MM.1S (cell line): ENCODE data around the gene TMEM80.
"Not testable (repeated sequence)": the region's sequence is repeated elsewhere in the genome, so short reads cannot be mapped to it uniquely, and the experiment has no call there.

Experiments
- DNase-seq: peaks from one replicate; pipeline ENCODE4 v3.0.0-alpha.2; 2015
- H2AFZ ChIP-seq: fragments of 300-600 bp; sonication (generic); 2 replicates; pipeline ENCODE4 v1.6.0; 2016; ENCODE audit warnings: antibody characterized with exemption, low read length
- H3F3A ChIP-seq: fragments of 300-600 bp; sonication (generic); 2 replicates; pipeline ENCODE4 v1.6.1; 2016; ENCODE audit warnings: mild to moderate bottlenecking, antibody characterized with exemption, low read length, moderate library complexity, mixed read lengths; ENCODE audit not compliant: insufficient read depth
- H3K27ac ChIP-seq: fragments of 300-600 bp; sonication (generic); 2 replicates; pipeline ENCODE4 v1.5.1; 2016; ENCODE audit warnings: mild to moderate bottlenecking, low read length
- H3K27me3 ChIP-seq: fragments of 300-600 bp; sonication (generic); replicated peaks from 2 replicates; pipeline ENCODE4 v1.6.0; 2016; ENCODE audit warnings: low read length; ENCODE audit not compliant: insufficient read depth
- H3K36me3 ChIP-seq: fragments of 300-600 bp; sonication (generic); replicated peaks from 2 replicates; pipeline ENCODE4 v1.6.1; 2016; ENCODE audit warnings: mild to moderate bottlenecking, low read length, mixed read lengths; ENCODE audit not compliant: insufficient read depth
- H3K4me1 ChIP-seq: fragments of 300-600 bp; sonication (generic); 2 replicates; pipeline ENCODE4 v1.6.1; 2016; ENCODE audit warnings: low read length, mixed read lengths
- H3K4me2 ChIP-seq: fragments of 300-600 bp; sonication (generic); 2 replicates; pipeline ENCODE4 v1.6.0; 2016; ENCODE audit warnings: low read depth, low read length
- H3K4me3 ChIP-seq: fragments of 300-600 bp; sonication (generic); 2 replicates; pipeline ENCODE4 v1.5.1; 2016; ENCODE audit warnings: low read length, mixed read lengths
- H3K79me2 ChIP-seq: fragments of 300-600 bp; sonication (generic); 2 replicates; pipeline ENCODE4 v1.6.1; 2016; ENCODE audit warnings: mixed run types, low read length, mixed read lengths
- H3K9ac ChIP-seq: fragments of 300-600 bp; sonication (generic); 2 replicates; pipeline ENCODE4 v1.6.1; 2016; ENCODE audit warnings: low read length, mixed read lengths
- H3K9me2 ChIP-seq: fragments of 300-600 bp; sonication (generic); replicated peaks from 2 replicates; pipeline ENCODE4 v1.6.1; 2016; ENCODE audit warnings: mild to moderate bottlenecking, low read length, mixed read lengths; ENCODE audit not compliant: insufficient read depth
- H3K9me3 ChIP-seq: fragments of 300-600 bp; sonication (generic); replicated peaks from 2 replicates; pipeline ENCODE4 v1.6.1; 2016; ENCODE audit warnings: mild to moderate bottlenecking, low read length, mixed read lengths; ENCODE audit not compliant: insufficient read depth
- H4K20me1 ChIP-seq: fragments of 300-600 bp; sonication (generic); 2 replicates; pipeline ENCODE4 v1.6.1; 2016; ENCODE audit warnings: mild to moderate bottlenecking, low read length, moderate library complexity, mixed read lengths; ENCODE audit not compliant: insufficient read depth
- CTCF ChIP-seq: fragments of 300-600 bp; sonication (generic); IDR thresholded peaks from 2 replicates; pipeline ENCODE4 v1.5.1; 2016; ENCODE audit warnings: antibody characterized with exemption, low read length, mixed read lengths
- EZH2 ChIP-seq: fragments of 300-600 bp; sonication (generic); optimal IDR thresholded peaks from 2 replicates; pipeline ENCODE3; 2017; ENCODE audit warnings: low read depth, mild to moderate bottlenecking, antibody characterized with exemption, low read length, mixed read lengths
- EZH2phosphoT487 ChIP-seq: fragments of 300-600 bp; sonication (generic); IDR thresholded peaks from 2 replicates; pipeline ENCODE4 v1.6.1; 2018; ENCODE audit warnings: antibody characterized with exemption, low read length

The TMEM80 gene

GRCh38 chr11:728901-729491 is 33.4 kb downstream of the TMEM80 start:
- Histone ChIP-seq H3K4me2 (no peak overlapping the region), H3F3A (peaks cover 16% of the 10 kb centered on the region; the same call in 1 of the 2 replicates), H3K27me3 (peaks cover 12% of the 10 kb centered on the region), H3K4me1 (peaks cover 5% of the 10 kb centered on the region; the same call in 1 of the 2 replicates), H2AFZ (no peak overlapping the region), H3K36me3 (no peaks in the 10 kb centered on the region), H3K79me2 (no peaks in the 10 kb centered on the region), H3K9ac (no peak overlapping the region), H3K27ac (no peak overlapping the region), H3K9me2 (no peaks in the 10 kb centered on the region), H3K4me3 (no peak overlapping the region), H3K9me3 (no peaks in the 10 kb centered on the region), H4K20me1 (no peaks in the 10 kb centered on the region)
- DNase-seq = no peak
- TF ChIP-seq CTCF (no peak), EZH2phosphoT487 (no peak), EZH2 (no peak)

GRCh38 chr11:729492-730074 is 34.0 kb downstream of the TMEM80 start:
- TF ChIP-seq EZH2 (no peak), CTCF (no peak), EZH2phosphoT487 (no peak)
- Histone ChIP-seq H4K20me1 (no peaks in the 10 kb centered on the region), H2AFZ (no peak overlapping the region), H3K4me1 (peaks cover 5% of the 10 kb centered on the region; the same call in 1 of the 2 replicates), H3K4me3 (no peak overlapping the region), H3K9me2 (no peaks in the 10 kb centered on the region), H3K4me2 (no peak overlapping the region), H3K9me3 (no peaks in the 10 kb centered on the region), H3F3A (peaks cover 16% of the 10 kb centered on the region; the same call in 1 of the 2 replicates), H3K9ac (no peak overlapping the region), H3K79me2 (no peaks in the 10 kb centered on the region), H3K27ac (no peak overlapping the region), H3K36me3 (no peaks in the 10 kb centered on the region), H3K27me3 (peaks cover 16% of the 10 kb centered on the region)
- no peak for DNase-seq

- no peak for DNase-seq
- H2AFZ ChIP-seq = no peak overlapping the region
- H3K4me2 ChIP-seq = no peak overlapping the region
- H3K27ac ChIP-seq = no peak overlapping the region
- no peaks in the 10 kb centered on the region for H4K20me1 ChIP-seq
- no peaks in the 10 kb centered on the region for H3K9me2 ChIP-seq
- 0 out of 2 replicates have a peak, but pooled peaks cover under 1% of the 10 kb centered on the region for H3K4me1 ChIP-seq
- 0 out of 2 replicates have a peak, but pooled peaks cover 3% of the 10 kb centered on the region for H3F3A ChIP-seq
- H3K27me3 ChIP-seq = peaks cover 27% of the 10 kb centered on the region
- no peaks in the 10 kb centered on the region for H3K36me3 ChIP-seq
- H3K79me2 ChIP-seq = no peaks in the 10 kb centered on the region
- H3K9ac ChIP-seq = no peak overlapping the region
- H3K9me3 ChIP-seq = no peaks in the 10 kb centered on the region
- TF ChIP-seq EZH2 = no peak
- TF ChIP-seq CTCF = no peak
- no peak for TF ChIP-seq EZH2phosphoT487
- no peak overlapping the region for H3K4me3 ChIP-seq
These were observed 37.5 kb downstream of the TMEM80 start for GRCh38 chr11:733072-733471.

- H3K27ac ChIP-seq, H3K9me3 ChIP-seq, H2AFZ ChIP-seq, H3K4me3 ChIP-seq, H4K20me1 ChIP-seq, H3K9me2 ChIP-seq, H3K9ac ChIP-seq, H3K36me3 ChIP-seq, H3K79me2 ChIP-seq, H3F3A ChIP-seq, H3K4me2 ChIP-seq, DNase-seq, H3K4me1 ChIP-seq: not testable (repeated sequence)
- H3K27me3 ChIP-seq = peaks cover 28% of the 10 kb centered on the region
These were observed 38.9 kb downstream of the TMEM80 start for GRCh38 chr11:734541-734940.
